Neural cell (in vitro differentiated cells): Measurements from ENCODE around the gene KIAA2012. TPM values are rescaled to one million over a fixed set of nuclear protein-coding genes. Genes with fewer than 3 reads are reported as not detected.
A peak's percentile ranks its signal among the peaks of the same experiment; 100 is the strongest.

Experiments used
- H2AFZ ChIP-seq: fragments of 200-600, 300-800 bp; sonication (generic), shearing (Covaris generic); 2 replicates; pipeline ENCODE4 v1.6.0; 2014; ENCODE audit warnings: low read depth, mild to moderate bottlenecking, antibody characterized with exemption, low read length, moderate library complexity
- H3F3A ChIP-seq: fragments of 200-600 bp; shearing (Covaris generic); 2 replicates; pipeline ENCODE4 v1.6.1; 2016; ENCODE audit warnings: mild to moderate bottlenecking, moderate library complexity, mixed read lengths, antibody characterized with exemption, low read length; ENCODE audit not compliant: insufficient read depth, poor library complexity, severe bottlenecking
- H3K27ac ChIP-seq: fragments of 200-600, 300-800 bp; sonication (generic), shearing (Covaris generic); 2 replicates; pipeline ENCODE4 v1.5.1; 2014; ENCODE audit warnings: mild to moderate bottlenecking, low read length, moderate library complexity
- H3K27me3 ChIP-seq: fragments of 300-800, 200-600 bp; sonication (generic), shearing (Covaris generic); 2 replicates; pipeline ENCODE4 v1.6.0; 2014; ENCODE audit warnings: mild to moderate bottlenecking, low read depth, low read length, moderate library complexity; ENCODE audit not compliant: insufficient read depth
- H3K36me3 ChIP-seq: fragments of 300-800, 200-600 bp; sonication (generic), shearing (Covaris generic); 2 replicates; pipeline ENCODE4 v1.5.1; 2014; ENCODE audit warnings: mild to moderate bottlenecking, antibody characterized with exemption, low read length, moderate library complexity; ENCODE audit not compliant: insufficient read depth
- H3K4me2 ChIP-seq: fragments of 300-800, 200-600 bp; sonication (generic), shearing (Covaris generic); 2 replicates; pipeline ENCODE4 v1.6.0; 2014; ENCODE audit warnings: mild to moderate bottlenecking, low read length
- H3K4me3 ChIP-seq: fragments of 300-800, 200-600 bp; sonication (generic), shearing (Covaris generic); 2 replicates; pipeline ENCODE4 v1.5.1; 2014; ENCODE audit warnings: mild to moderate bottlenecking, low read length, moderate library complexity
- H3K79me2 ChIP-seq: fragments of 200-600 bp; shearing (Covaris generic); replicated peaks from 2 replicates; pipeline ENCODE4 v1.6.0; 2014; ENCODE audit warnings: mild to moderate bottlenecking, low read length, moderate library complexity; ENCODE audit not compliant: insufficient read depth
- H3K9ac ChIP-seq: fragments of 300-800, 200-600 bp; sonication (generic), shearing (Covaris generic); 2 replicates; pipeline ENCODE4 v1.6.1; 2016; ENCODE audit warnings: mild to moderate bottlenecking, low read length, mixed read lengths
- H3K9me2 ChIP-seq: fragments of 200-600 bp; shearing (Covaris generic); 2 replicates; pipeline ENCODE4 v1.6.1; 2016; ENCODE audit warnings: mild to moderate bottlenecking, low read length, mixed read lengths; ENCODE audit not compliant: insufficient read depth
- H3K9me3 ChIP-seq: fragments of 200-600, 300-800 bp; sonication (generic), shearing (Covaris generic); 2 replicates; pipeline ENCODE4 v1.6.1; 2016; ENCODE audit warnings: mild to moderate bottlenecking, mixed run types, low read length, moderate library complexity, mixed read lengths
- H4K20me1 ChIP-seq: fragments of 200-600 bp; shearing (Covaris generic); 2 replicates; pipeline ENCODE4 v1.6.1; 2016; ENCODE audit warnings: mild to moderate bottlenecking, mixed run types; ENCODE audit not compliant: insufficient read depth
- CTCF ChIP-seq: fragments of 450-650 bp; IDR thresholded peaks from 2 replicates; pipeline ENCODE4 v1.5.1; 2014; ENCODE audit warnings: antibody characterized with exemption, mild to moderate bottlenecking, moderate library complexity; ENCODE audit not compliant: poor library complexity, severe bottlenecking
- EP300 ChIP-seq: fragments of 450-650 bp; conservative IDR thresholded peaks from 2 replicates; pipeline ENCODE4 v1.6.1; 2014; ENCODE audit warnings: antibody characterized with exemption, mild to moderate bottlenecking, moderate library complexity; ENCODE audit not compliant: poor library complexity, severe bottlenecking
- EZH2 ChIP-seq: fragments of 200-600, 300-800 bp; shearing (Covaris generic), sonication (generic); IDR thresholded peaks from 2 replicates; pipeline ENCODE4 v1.6.1; 2014; ENCODE audit warnings: antibody characterized with exemption, low read length, borderline replicate concordance, mild to moderate bottlenecking; ENCODE audit not compliant: insufficient read depth, poor library complexity, severe bottlenecking
- MXI1 ChIP-seq: fragments of 450-650 bp; conservative IDR thresholded peaks from 2 replicates; pipeline ENCODE4 v1.6.1; 2014; ENCODE audit warnings: antibody characterized with exemption, mild to moderate bottlenecking; ENCODE audit not compliant: poor library complexity, severe bottlenecking
- POLR2AphosphoS5 ChIP-seq: IDR thresholded peaks from 2 replicates; pipeline ENCODE4 v1.6.1; 2012
- RAD21 ChIP-seq: fragments of 450-650 bp; conservative IDR thresholded peaks from 2 replicates; pipeline ENCODE4 v1.6.1; 2014; ENCODE audit warnings: antibody characterized with exemption, mild to moderate bottlenecking, moderate library complexity
- REST ChIP-seq: IDR thresholded peaks from 2 replicates; pipeline ENCODE4 v1.6.1; 2012; ENCODE audit warnings: borderline replicate concordance
- SMC3 ChIP-seq: fragments of 450-650 bp; conservative IDR thresholded peaks from 2 replicates; pipeline ENCODE4 v1.6.1; 2014; ENCODE audit warnings: antibody characterized with exemption, mild to moderate bottlenecking, moderate library complexity; ENCODE audit not compliant: poor library complexity
- TAF1 ChIP-seq: IDR thresholded peaks from 2 replicates; pipeline ENCODE4 v1.6.1; 2012; ENCODE audit warnings: low read depth
- polyA plus RNA-seq: library from polyadenylated mRNA; depleted of rRNA; stranded (reverse); fragments of >200 nt; gene quantifications from 2 replicates; pipeline ENCODE4 v1.2.3, GENCODE V29; 2014

The KIAA2012 gene
- polyA plus RNA-seq, 1 donor from 2014 or later, result not detected

- no peak overlapping the region for H3K27ac ChIP-seq
- no peaks in the 10 kb centered on the region for H3K9me3 ChIP-seq
- no peak overlapping the region for H3K4me2 ChIP-seq
- H3K9ac ChIP-seq, result no peak overlapping the region
- no peaks in the 10 kb centered on the region for H3K27me3 ChIP-seq
- H3K36me3 ChIP-seq, result no peaks in the 10 kb centered on the region
- H4K20me1 ChIP-seq, result no peaks in the 10 kb centered on the region
- TF ChIP-seq RAD21 (peak; percentile 94), EZH2 (no peak), EP300 (no peak), CTCF (peak; percentile 89), SMC3 (peak; percentile 96)
- H3K79me2 ChIP-seq, result no peaks in the 10 kb centered on the region
- H2AFZ ChIP-seq, result no peak overlapping the region
- no peak overlapping the region for H3K4me3 ChIP-seq
- no peaks in the 10 kb centered on the region for H3K9me2 ChIP-seq
- no peaks in the 10 kb centered on the region for H3F3A ChIP-seq
Observed at GRCh38 chr2:202178346-202178958, 105.4 kb downstream of the KIAA2012 start.

GRCh38 chr2:202184557-202184956, 111.5 kb downstream of the KIAA2012 start:
- Histone ChIP-seq H2AFZ (no peak overlapping the region), H3K79me2 (no peaks in the 10 kb centered on the region), H3K4me3 (no peak overlapping the region), H3K27me3 (no peaks in the 10 kb centered on the region), H3K27ac (no peak overlapping the region), H3K9me2 (no peaks in the 10 kb centered on the region), H3F3A (no peaks in the 10 kb centered on the region), H3K9ac (no peak overlapping the region), H3K4me2 (no peak overlapping the region), H4K20me1 (no peaks in the 10 kb centered on the region), H3K9me3 (no peaks in the 10 kb centered on the region), H3K36me3 (no peaks in the 10 kb centered on the region)
- TF ChIP-seq CTCF (no peak), RAD21 (no peak), EZH2 (no peak), MXI1 (no peak), TAF1 (no peak), EP300 (no peak), REST (no peak), POLR2AphosphoS5 (no peak), SMC3 (no peak)
